ENCODE results near the gene B4GALNT4.

- no peak for TF ChIP-seq CTCF (IDR thresholded peaks at IDR 0.05)
- no peak for TF ChIP-seq POLR2A (IDR thresholded peaks at IDR 0.05)
Measured at GRCh38 chr11:391117-392017, 22.1 kb downstream of the B4GALNT4 start.
